Fibroblast of villous mesenchyme (primary cell): ENCODE data around the gene DLG4. TPM values are rescaled to one million over a fixed set of nuclear protein-coding genes. Genes with fewer than 3 reads are reported as not detected.

Source experiments
- DNase-seq: peaks from one replicate; pipeline ENCODE4 v3.0.0-alpha.2; 2010; ENCODE audit warnings: low read depth
- H3K4me3 ChIP-seq: 2 replicates; pipeline ENCODE4 v1.5.1; 2011; ENCODE audit warnings: low read depth, mild to moderate bottlenecking, low read length
- total RNA-seq: library from RNA; depleted of rRNA; stranded (reverse); fragments of >200 nt; gene quantifications from 2 replicates; pipeline ENCODE4 v1.2.3, GENCODE V29; 2012
- TF ChIP-seq, protein P1 (sequence below): IDR thresholded peaks from 2 replicates; pipeline ENCODE4 v1.5.1; 2012; ENCODE audit warnings: low read depth, mild to moderate bottlenecking, low read length; ENCODE audit not compliant: insufficient read depth

DLG4 gene
- 10.6 and 14.2 TPM in 2 replicates for total RNA-seq

DNA sequence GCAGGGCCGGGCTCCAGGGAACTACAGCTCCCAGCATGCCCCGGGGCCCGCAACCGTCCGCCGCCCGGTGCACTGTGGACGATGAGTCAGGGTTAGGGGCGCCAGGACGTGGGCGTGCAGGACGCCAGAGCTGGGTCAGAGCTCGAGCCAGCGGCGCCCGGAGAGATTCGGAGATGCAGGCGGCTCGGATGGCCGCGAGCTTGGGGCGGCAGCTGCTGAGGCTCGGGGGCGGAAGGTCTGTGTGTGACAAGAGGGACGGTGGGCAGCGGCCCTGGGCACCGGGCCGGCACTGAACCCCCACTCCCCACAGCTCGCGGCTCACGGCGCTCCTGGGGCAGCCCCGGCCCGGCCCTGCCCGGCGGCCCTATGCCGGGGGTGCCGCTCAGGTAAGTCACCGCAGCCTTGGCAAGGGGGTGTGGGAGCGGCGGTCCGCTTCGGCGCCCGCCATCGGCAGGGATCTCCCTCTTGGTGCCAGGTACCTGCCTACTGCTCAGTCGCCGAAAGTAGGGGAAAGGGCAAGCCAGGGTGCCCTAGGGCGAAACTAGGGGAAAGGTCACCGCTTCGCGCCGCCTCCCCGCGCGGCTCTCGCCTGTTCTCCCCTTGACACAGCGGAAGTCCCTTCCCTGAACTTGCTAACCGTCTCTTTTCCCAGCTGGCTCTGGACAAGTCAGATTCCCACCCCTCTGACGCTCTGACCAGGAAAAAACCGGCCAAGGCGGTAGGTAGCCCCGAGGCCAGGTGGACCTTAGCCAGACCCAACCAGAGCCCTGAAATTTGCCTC, at the start of gene DLG4, which contains the start of gene ACADVL:
Gene DLG4 (minus strand): TSS at position 25 of the 781 bp plus-strand sequence.
Gene ACADVL (plus strand): TSS at position 127 of the 781 bp plus-strand sequence. CDS start 47 bp downstream, at position 174.
- peak within 1 kb of the TSS; percentile 83 for H3K4me3 ChIP-seq
- DNase-seq = peak; percentile 85
- TF ChIP-seq, protein P1, sequence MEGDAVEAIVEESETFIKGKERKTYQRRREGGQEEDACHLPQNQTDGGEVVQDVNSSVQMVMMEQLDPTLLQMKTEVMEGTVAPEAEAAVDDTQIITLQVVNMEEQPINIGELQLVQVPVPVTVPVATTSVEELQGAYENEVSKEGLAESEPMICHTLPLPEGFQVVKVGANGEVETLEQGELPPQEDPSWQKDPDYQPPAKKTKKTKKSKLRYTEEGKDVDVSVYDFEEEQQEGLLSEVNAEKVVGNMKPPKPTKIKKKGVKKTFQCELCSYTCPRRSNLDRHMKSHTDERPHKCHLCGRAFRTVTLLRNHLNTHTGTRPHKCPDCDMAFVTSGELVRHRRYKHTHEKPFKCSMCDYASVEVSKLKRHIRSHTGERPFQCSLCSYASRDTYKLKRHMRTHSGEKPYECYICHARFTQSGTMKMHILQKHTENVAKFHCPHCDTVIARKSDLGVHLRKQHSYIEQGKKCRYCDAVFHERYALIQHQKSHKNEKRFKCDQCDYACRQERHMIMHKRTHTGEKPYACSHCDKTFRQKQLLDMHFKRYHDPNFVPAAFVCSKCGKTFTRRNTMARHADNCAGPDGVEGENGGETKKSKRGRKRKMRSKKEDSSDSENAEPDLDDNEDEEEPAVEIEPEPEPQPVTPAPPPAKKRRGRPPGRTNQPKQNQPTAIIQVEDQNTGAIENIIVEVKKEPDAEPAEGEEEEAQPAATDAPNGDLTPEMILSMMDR = no peak

DNA sequence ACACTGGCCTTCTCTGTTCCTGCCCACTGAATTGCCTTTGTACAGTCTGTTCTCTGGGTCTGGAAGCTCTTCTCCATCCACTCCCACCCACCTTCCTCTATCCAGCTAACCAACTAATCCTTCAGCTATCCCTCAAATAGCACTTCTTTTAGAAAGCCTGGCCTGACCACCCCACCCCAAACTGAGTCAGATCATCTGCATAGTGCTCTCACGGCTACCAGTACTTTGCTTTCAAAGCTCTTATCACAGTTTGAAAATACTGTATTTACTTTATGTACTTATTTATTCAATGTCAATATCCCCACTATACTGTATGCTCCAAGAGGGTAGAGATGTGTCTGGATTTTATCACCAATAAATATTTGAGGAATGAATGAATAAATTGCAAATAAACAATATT, 47.1 kb upstream of the DLG4 start:
- no peak for DNase-seq
- TF ChIP-seq, protein P1 = no peak

DNA sequence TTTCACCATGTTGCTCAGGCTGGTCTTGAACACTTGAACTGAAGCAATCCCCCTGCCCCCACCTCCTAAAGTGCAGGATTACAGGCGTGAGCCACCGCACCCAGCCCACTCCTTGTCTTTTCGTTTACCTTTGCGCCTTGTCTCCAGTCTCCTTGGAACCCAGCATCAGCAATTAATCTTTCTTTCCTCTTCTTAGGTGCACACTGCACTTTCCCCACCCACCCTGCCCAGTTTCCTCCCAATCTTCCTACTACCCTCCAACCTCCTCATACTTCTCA, 44.1 kb upstream of the DLG4 start:
- TF ChIP-seq, protein P1 = no peak
- DNase-seq = no peak
- no peak overlapping the region for H3K4me3 ChIP-seq

More for the DNA sequence above, 47.1 kb upstream of the DLG4 start:
- H3K4me3 ChIP-seq = no peak overlapping the region

DNA sequence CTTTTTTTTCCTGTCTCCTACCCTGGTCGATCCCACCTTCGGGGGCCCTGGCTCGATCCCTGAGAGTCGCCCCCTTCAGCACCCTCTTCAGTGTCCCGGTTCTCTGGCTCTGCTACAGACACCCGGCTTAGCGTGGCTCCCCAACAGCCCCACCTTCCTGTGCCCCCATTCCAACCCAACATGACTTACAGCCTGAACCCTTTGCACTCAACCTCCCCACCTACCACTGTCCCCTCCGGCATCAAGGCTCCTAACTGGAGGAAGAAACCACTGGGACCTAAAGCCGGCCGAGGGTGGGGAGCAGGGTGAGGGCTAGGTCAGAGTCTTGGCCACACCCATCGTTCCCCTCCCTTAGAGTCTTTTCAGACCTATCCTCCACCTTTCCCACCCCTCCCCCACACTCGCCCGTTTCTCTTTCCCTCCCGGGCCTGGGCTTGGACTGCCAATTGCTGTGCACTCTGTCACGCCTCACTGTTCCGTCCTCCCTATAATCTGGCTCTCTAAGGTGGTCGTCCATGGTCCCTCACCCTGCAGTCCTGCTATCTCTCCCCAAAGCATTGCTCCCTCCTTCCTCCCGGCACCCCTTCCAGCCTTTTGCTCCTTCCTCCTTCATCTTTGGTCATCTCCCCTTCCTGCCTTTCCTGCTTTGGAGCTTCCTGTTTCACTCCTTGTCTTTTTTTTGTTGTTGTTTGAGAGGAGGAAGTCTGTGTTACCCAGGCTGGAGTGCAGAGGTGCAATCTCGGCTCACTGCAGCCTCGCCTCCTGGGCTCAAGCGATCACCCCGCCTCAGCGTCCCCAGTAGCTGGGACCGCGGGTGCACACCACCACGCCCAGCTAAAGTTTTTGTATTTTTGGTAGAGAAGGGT, 43.5 kb upstream of the DLG4 start:
- TF ChIP-seq, protein P1 = no peak
- no peak for DNase-seq
- H3K4me3 ChIP-seq = peak overlapping the region; percentile 56

DNA sequence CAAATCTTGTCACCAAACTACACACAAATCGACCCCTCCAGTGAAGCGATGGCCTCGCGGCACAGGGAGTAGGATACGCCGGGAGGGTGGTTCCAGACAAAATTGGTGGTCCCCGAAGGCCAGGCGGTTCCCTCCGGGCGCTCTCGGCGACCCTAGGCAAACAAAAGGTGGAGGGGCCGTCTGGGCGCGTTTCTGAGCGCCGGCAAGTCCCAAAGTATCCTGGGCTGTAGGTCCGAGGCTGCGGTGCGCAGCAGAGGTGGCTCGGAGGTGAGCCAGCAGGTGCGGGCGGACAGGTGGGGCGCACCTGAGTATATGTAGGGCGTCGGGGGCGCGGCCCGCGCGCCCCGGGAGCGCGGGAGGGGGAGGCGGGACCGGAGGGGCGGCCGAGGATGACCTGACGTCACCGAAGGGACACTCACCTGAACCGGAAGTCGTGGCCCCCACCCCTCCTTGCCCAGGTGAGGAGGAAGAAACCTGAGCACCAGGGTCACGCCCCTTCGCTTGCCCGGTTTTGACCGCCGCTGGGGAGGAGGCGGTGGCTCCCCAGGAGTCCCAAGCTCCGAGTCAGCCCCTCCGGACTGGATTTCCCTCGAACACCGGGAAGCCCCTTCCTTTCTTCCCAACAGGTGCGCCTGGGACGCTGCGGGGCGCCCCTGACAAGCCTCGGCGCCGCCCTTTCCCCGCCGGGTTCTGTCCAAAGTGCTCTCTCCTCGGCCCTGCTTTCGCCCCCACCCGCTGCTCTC, 42.7 kb upstream of the DLG4 start, which contains the start of gene CLDN7:
Gene CLDN7 (minus strand): TSS at position 287 of the 743 bp plus-strand sequence. CDS start 435 bp downstream, outside the sequence.
- H3K4me3 ChIP-seq = peak within 1 kb of the TSS; percentile 56
- TF ChIP-seq, protein P1 = no peak
- DNase-seq = no peak
